GM18951 (cell line): ENCODE data around the gene ACER1.
"Not testable (repeated sequence)": the region's sequence is repeated elsewhere in the genome, so short reads cannot be mapped to it uniquely, and the experiment has no call there.

ENCODE experiments used
- POLR2A ChIP-seq: IDR thresholded peaks from 4 replicates; pipeline ENCODE4 v1.6.1; 2011; ENCODE audit warnings: mild to moderate bottlenecking; ENCODE audit not compliant: insufficient read length, insufficient read depth; ENCODE audit errors: extremely low read depth
- in situ Hi-C: fragments of 300-500 bp; cut with MboI; formaldehyde crosslinking; loops from one replicate; pipeline ENCODE4 v1.12.0; 2022; ENCODE audit warnings: low sequenced_read_pairs, mixed read lengths, inconsistent platforms; ENCODE audit not compliant: unreplicated experiment

Gene ACER1

GRCh38 chr19:6340493-6341201 is 7.2 kb upstream of the ACER1 start:
- in situ Hi-C loops: no loop called here
- no peak for TF ChIP-seq POLR2A

DNA sequence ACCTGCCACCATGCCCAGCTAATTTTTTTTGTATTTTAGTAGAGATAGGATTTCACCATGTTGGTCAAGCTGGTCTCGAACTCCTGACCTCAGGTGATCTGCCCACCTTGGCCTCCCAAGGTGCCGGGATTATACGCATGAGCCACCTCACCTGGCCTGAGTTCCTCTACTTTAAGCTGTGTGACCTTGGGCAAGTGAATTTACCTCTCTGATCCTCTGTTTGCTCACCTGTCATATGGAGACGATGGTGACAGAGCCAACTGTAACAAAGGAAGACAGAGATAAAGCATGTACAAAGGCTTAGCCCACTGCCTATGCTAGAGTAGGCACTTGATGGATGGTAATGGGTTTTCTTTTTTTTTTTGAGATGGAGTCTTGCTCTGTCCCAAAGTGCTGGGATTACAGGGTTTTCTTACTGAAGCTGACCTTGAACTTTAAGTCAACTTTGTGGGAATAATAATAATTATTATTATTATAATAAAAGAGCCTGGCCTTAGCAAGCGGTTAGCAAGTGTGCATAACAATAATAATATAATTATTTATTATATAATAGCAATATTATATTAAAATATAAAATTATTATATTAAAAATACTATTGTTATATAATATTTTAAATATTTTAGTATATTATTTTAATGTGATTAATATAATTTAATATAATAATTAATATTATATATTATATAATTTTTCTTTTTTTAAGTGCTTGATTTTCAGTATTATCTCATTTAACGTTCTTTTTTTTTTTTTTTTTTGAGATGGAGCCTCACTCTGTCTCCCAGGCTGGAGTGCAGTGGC is 1.3 kb upstream of the ACER1 start:
- TF ChIP-seq POLR2A: no peak
- in situ Hi-C loops: no loop called here

GRCh38 chr19:6326815-6327214 is 6.6 kb downstream of the ACER1 start:
- in situ Hi-C loops: no loop called here
- no peak for TF ChIP-seq POLR2A

DNA sequence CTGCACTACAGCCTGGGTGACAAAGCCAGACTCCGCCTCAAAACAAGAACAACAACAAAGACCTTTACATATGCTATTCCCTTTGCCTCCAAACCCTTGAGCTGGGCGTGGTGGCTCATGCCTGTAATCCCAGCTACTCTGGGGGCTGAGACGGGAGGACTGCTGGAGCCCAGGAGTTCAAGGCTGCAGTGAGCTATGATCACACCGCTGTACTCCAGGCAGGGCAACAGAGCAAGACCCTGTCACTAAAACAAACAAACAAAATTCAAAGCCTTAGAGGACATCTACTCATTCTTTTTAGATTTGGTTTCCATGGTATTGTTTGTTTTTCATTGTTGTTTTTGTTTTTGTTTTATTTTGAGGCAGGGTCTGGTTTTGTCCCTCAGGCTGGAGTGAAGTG is 7.8 kb downstream of the ACER1 start:
- in situ Hi-C loops: no loop called here
- no peak for TF ChIP-seq POLR2A

- in situ Hi-C loops: no loop called here
Observed at GRCh38 chr19:6324757-6325156, 8.7 kb downstream of the ACER1 start.

GRCh38 chr19:6322284-6322683 is 11.1 kb downstream of the ACER1 start:
- in situ Hi-C loops: no loop called here
- no peak for TF ChIP-seq POLR2A

More at GRCh38 chr19:6324757-6325156, 8.7 kb downstream of the ACER1 start:
- no peak for TF ChIP-seq POLR2A

DNA sequence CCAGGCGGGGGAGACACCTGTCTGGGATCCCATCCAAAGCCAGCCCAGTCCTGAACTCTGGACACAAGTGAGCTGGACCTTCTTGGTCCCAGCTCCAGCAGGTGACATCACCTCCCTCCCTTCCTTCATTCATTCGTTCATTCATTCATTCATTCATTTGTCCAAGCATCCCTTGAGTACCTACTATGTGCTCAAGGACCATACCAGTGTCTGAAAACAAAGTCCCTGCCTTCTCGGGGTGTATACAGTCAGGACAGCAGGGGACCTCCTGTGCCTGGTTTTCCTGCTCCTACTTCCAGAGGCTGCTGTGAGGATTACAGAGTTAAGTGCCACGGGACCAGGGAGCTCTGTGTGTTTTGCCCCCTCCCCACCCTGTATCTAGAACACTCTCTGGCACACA is 14.0 kb downstream of the ACER1 start:
- TF ChIP-seq POLR2A: no peak
- in situ Hi-C loops: no loop called here

GRCh38 chr19:6318772-6319171 is 14.6 kb downstream of the ACER1 start:
- in situ Hi-C loops: no loop called here

GRCh38 chr19:6315646-6316045 is 17.8 kb downstream of the ACER1 start:
- in situ Hi-C loops: not testable (repeated sequence)

More at GRCh38 chr19:6318772-6319171, 14.6 kb downstream of the ACER1 start:
- no peak for TF ChIP-seq POLR2A

- TF ChIP-seq POLR2A: no peak
- in situ Hi-C loops: no loop called here
Observed at GRCh38 chr19:6313398-6313969, 19.9 kb downstream of the ACER1 start.

GRCh38 chr19:6312018-6312417 is 21.4 kb downstream of the ACER1 start:
- TF ChIP-seq POLR2A: no peak
- in situ Hi-C loops: no loop called here

- TF ChIP-seq POLR2A: no peak
- in situ Hi-C loops: no loop called here
Observed at GRCh38 chr19:6298413-6298812, 35.0 kb downstream of the ACER1 start.

GRCh38 chr19:6297202-6297601 is 36.2 kb downstream of the ACER1 start:
- in situ Hi-C loops: no loop called here

GRCh38 chr19:6292006-6292405 is 41.4 kb downstream of the ACER1 start:
- TF ChIP-seq POLR2A: no peak
- in situ Hi-C loops: no loop called here

More at GRCh38 chr19:6297202-6297601, 36.2 kb downstream of the ACER1 start:
- no peak for TF ChIP-seq POLR2A

GRCh38 chr19:6288737-6289136 is 44.7 kb downstream of the ACER1 start:
- in situ Hi-C loops: no loop called here
- no peak for TF ChIP-seq POLR2A
